HCT116 (cell line): ENCODE measurements around the gene ADCY10. TPM values are rescaled to one million over a fixed set of nuclear protein-coding genes. Genes with fewer than 3 reads are reported as not detected.

ENCODE experiments used
- ATAC-seq: fragments of 200-7000 bp; cut with Tn5 transposase; 2 replicates; pipeline ENCODE4 v1.9.1; 2020; ENCODE audit warnings: mild to moderate bottlenecking, moderate library complexity
- BruUV-seq: library from RNA; stranded (reverse); fragments of 400-500 nt; replicated peaks from 2 replicates; lab custom pipeline; 2021; lab: Mats Ljungman, UMichigan
- CTCF ChIA-PET: fragments of 300-600 bp; sonication (Branson Sonifier 250); formaldehyde crosslinking; loops from one replicate; lab custom pipeline; 2021; ENCODE audit warnings: antibody characterized with exemption; lab: Charles Lee
- POLR2A ChIA-PET: fragments of 300-600, 350-600 bp; sonication (Branson Sonifier 250); formaldehyde crosslinking; loops from one replicate; lab custom pipeline; 2021; ENCODE audit warnings: antibody characterized with exemption; lab: Charles Lee
- RAD21 ChIA-PET, 2 experiments: fragments of 300-600 bp; sonication (Branson Sonifier 250); formaldehyde crosslinking; loops; one replicate each; lab custom pipeline; 2023; ENCODE audit warnings: low total read pairs in 2 of 2; ENCODE audit not compliant: uncharacterized antibody in 2 of 2, unreplicated experiment in 2 of 2, low non-redundant PET in 1 of 2; lab: Charles Lee
- DNase-seq: peaks from one replicate; pipeline ENCODE4 v3.0.0-alpha.2; 2010; ENCODE audit warnings: low read depth, low spot score
- H2AFZ ChIP-seq: fragments of 200-600 bp; shearing (Covaris generic), sonication (generic); 2 replicates; pipeline ENCODE4 v1.6.1; 2017; ENCODE audit warnings: low read depth, mixed run types, mixed read lengths, antibody characterized with exemption, low read length; ENCODE audit not compliant: poor library complexity, severe bottlenecking
- H3K27ac ChIP-seq: 2 replicates; pipeline ENCODE4 v1.5.1; 2012; ENCODE audit warnings: low read depth, low read length
- H3K27me3 ChIP-seq: fragments of 200-600 bp; sonication (generic); 2 replicates; pipeline ENCODE4 v1.6.1; 2016; ENCODE audit warnings: mixed run types, low read length, mixed read lengths; ENCODE audit not compliant: insufficient read depth
- H3K36me3 ChIP-seq, 2 experiments: fragments of 200-500 bp in 1 of 2; fragments of 200-600 bp in 1 of 2; sonication (Bioruptor generic) in 1 of 2; sonication (generic) in 1 of 2; 2 replicates each; pipeline versions ENCODE4 v1.5.1 to v1.6.1; 2014 to 2016; ENCODE audit warnings: low read length in 2 of 2, inconsistent platforms in 1 of 2, mixed read lengths in 1 of 2, mixed run types in 1 of 2; ENCODE audit not compliant: insufficient read depth in 2 of 2, control insufficient read depth in 1 of 2
- H3K4me1 ChIP-seq, 2 experiments: fragments of 200-600 bp in 1 of 2; sonication (generic) in 1 of 2; 2 replicates each; pipeline versions ENCODE4 v1.5.1 to v1.6.1; 2012 to 2017; ENCODE audit warnings: low read length in 2 of 2, inconsistent platforms in 1 of 2, mild to moderate bottlenecking in 1 of 2, mixed read lengths in 1 of 2, mixed run types in 1 of 2, moderate library complexity in 1 of 2; ENCODE audit not compliant: insufficient read depth in 2 of 2, control insufficient read depth in 1 of 2
- H3K4me2 ChIP-seq: fragments of 200-600 bp; sonication (generic); 2 replicates; pipeline ENCODE4 v1.6.1; 2017; ENCODE audit warnings: mixed run types, low read length, mixed read lengths
- H3K4me3 ChIP-seq, 2 experiments: fragments of 200-600 bp in 1 of 2; sonication (generic) in 1 of 2; replicated peaks in 1 of 2; 2 replicates each; pipeline ENCODE4 v1.5.1; 2011 to 2016; ENCODE audit warnings: low read length in 2 of 2, control low read depth in 1 of 2, low read depth in 1 of 2, mild to moderate bottlenecking in 1 of 2, mixed read lengths in 1 of 2, mixed run types in 1 of 2
- H3K79me2 ChIP-seq: fragments of 200-600 bp; sonication (generic); 2 replicates; pipeline ENCODE4 v1.6.1; 2017; ENCODE audit warnings: mild to moderate bottlenecking, mixed run types, low read length, moderate library complexity, mixed read lengths; ENCODE audit not compliant: insufficient read depth
- H3K9ac ChIP-seq: fragments of 200-600 bp; sonication (generic); 2 replicates; pipeline ENCODE4 v1.6.1; 2016; ENCODE audit warnings: low read length, mixed read lengths
- H3K9me2 ChIP-seq: fragments of 200-600 bp; sonication (generic), shearing (Covaris generic); 2 replicates; pipeline ENCODE4 v1.6.1; 2017; ENCODE audit warnings: mixed run types, mild to moderate bottlenecking, moderate library complexity; ENCODE audit not compliant: insufficient read depth
- H3K9me3 ChIP-seq, 2 experiments: fragments of 200-500 bp in 1 of 2; fragments of 200-600 bp in 1 of 2; sonication (Bioruptor generic) in 1 of 2; sonication (generic) in 1 of 2; 2 replicates each; pipeline ENCODE4 v1.6.1; 2014 to 2017; ENCODE audit warnings: low read length in 2 of 2, mixed read lengths in 2 of 2, inconsistent platforms in 1 of 2, low read depth in 1 of 2, mild to moderate bottlenecking in 1 of 2, mixed run types in 1 of 2, moderate library complexity in 1 of 2; ENCODE audit not compliant: control insufficient read depth in 1 of 2, insufficient read depth in 1 of 2
- H4K20me1 ChIP-seq: fragments of 200-600 bp; sonication (generic), shearing (Covaris generic); 2 replicates; pipeline ENCODE4 v1.6.1; 2017; ENCODE audit warnings: mixed run types, mild to moderate bottlenecking, moderate library complexity; ENCODE audit not compliant: insufficient read depth
- CEBPB ChIP-seq: IDR thresholded peaks from 2 replicates; pipeline ENCODE4 v1.6.1; 2012; ENCODE audit warnings: low read depth
- EZH2phosphoT487 ChIP-seq: fragments of 200-600 bp; IDR thresholded peaks from 2 replicates; pipeline ENCODE4 v1.6.1; 2018; ENCODE audit warnings: antibody characterized with exemption, borderline replicate concordance
- JUND ChIP-seq: IDR thresholded peaks from 2 replicates; pipeline ENCODE4 v1.6.1; 2012
- RAD21 ChIP-seq: IDR thresholded peaks from 2 replicates; pipeline ENCODE4 v1.6.1; 2012; ENCODE audit warnings: low read depth, mild to moderate bottlenecking
- SIN3A ChIP-seq: IDR thresholded peaks from 2 replicates; pipeline ENCODE4 v1.6.1; 2012; ENCODE audit warnings: low read depth
- ZNF274 ChIP-seq: fragments of 200-500 bp; sonication (Bioruptor generic); IDR thresholded peaks from 2 replicates; pipeline ENCODE4 v1.6.1; 2014; ENCODE audit warnings: mild to moderate bottlenecking, low read depth, low read length, inconsistent platforms
- intact Hi-C: fragments of 100-400 bp; cut with micrococcal nuclease; formaldehyde crosslinking; loops from 2 replicates; pipeline ENCODE4 v1.10.0; 2022
- total RNA-seq: library from RNA; stranded (reverse); gene quantifications from one replicate; pipeline ENCODE4 v1.2.1, GENCODE V29; 2021; ENCODE audit not compliant: unreplicated experiment
- TF ChIP-seq, protein P1 (sequence below): IDR thresholded peaks from 2 replicates; pipeline ENCODE4 v1.6.1; 2012
- TF ChIP-seq, protein P2 (sequence below): IDR thresholded peaks from 2 replicates; pipeline ENCODE4 v1.6.1; 2012; ENCODE audit warnings: low read depth

The ADCY10 gene
- total RNA-seq, 1 experiment from 2014 or later: 0.30 TPM

DNA sequence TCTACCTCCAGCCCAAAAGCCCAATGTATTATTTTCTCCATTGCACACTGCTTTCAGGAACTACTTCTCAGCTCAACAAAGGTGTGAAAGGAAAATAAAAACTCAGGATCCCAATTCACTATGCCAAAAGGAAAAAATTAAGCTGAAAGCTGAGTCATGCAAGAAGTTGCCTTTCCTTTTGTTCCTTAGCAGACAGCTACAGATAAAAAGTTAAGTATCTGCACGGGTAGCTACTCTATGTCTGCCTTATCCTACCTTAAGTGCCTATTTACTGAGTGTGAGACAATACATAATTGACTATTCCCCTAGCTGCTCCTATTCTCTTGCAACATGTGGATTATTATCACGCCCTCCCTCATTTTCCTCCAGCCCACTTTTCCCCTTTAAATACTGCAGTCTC, 84.1 kb downstream of the ADCY10 start:
- peaks cover 0 to 4% of the 10 kb centered on the region in 2 experiments; a peak in 1 of 4 replicates for H3K4me1 ChIP-seq
- peak overlapping the region; percentile 54 for H2AFZ ChIP-seq
- H3K36me3 ChIP-seq: no peaks in the 10 kb centered on the region
- H3K79me2 ChIP-seq: no peaks in the 10 kb centered on the region
- H3K4me3 ChIP-seq: no peak overlapping the region
- H4K20me1 ChIP-seq: no peaks in the 10 kb centered on the region
- CTCF ChIA-PET: no interaction called here
- POLR2A ChIA-PET: interaction anchor here (0.7 kb wide), 1 partner anchor 114 kb away, joined by 3 read pairs; no protein-coding TSS in a partner anchor
- intact Hi-C loops: no loop called here
- RAD21 ChIA-PET: no interaction called here
- TF ChIP-seq ZNF274: no peak
- TF ChIP-seq SIN3A: no peak
- no peak for TF ChIP-seq EZH2phosphoT487
- TF ChIP-seq, protein P1, sequence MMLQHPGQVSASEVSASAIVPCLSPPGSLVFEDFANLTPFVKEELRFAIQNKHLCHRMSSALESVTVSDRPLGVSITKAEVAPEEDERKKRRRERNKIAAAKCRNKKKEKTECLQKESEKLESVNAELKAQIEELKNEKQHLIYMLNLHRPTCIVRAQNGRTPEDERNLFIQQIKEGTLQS: no peak
- TF ChIP-seq, protein P2, sequence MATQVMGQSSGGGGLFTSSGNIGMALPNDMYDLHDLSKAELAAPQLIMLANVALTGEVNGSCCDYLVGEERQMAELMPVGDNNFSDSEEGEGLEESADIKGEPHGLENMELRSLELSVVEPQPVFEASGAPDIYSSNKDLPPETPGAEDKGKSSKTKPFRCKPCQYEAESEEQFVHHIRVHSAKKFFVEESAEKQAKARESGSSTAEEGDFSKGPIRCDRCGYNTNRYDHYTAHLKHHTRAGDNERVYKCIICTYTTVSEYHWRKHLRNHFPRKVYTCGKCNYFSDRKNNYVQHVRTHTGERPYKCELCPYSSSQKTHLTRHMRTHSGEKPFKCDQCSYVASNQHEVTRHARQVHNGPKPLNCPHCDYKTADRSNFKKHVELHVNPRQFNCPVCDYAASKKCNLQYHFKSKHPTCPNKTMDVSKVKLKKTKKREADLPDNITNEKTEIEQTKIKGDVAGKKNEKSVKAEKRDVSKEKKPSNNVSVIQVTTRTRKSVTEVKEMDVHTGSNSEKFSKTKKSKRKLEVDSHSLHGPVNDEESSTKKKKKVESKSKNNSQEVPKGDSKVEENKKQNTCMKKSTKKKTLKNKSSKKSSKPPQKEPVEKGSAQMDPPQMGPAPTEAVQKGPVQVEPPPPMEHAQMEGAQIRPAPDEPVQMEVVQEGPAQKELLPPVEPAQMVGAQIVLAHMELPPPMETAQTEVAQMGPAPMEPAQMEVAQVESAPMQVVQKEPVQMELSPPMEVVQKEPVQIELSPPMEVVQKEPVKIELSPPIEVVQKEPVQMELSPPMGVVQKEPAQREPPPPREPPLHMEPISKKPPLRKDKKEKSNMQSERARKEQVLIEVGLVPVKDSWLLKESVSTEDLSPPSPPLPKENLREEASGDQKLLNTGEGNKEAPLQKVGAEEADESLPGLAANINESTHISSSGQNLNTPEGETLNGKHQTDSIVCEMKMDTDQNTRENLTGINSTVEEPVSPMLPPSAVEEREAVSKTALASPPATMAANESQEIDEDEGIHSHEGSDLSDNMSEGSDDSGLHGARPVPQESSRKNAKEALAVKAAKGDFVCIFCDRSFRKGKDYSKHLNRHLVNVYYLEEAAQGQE: no peak
- no peak for TF ChIP-seq RAD21
- TF ChIP-seq JUND: no peak
- no peak for TF ChIP-seq CEBPB
- no peak overlapping the region for H3K27ac ChIP-seq
- no peaks in the 10 kb centered on the region for H3K9me3 ChIP-seq
- DNase-seq (no peak), ATAC-seq (no peak)
- no TSS peak for BruUV-seq
- H3K9ac ChIP-seq: no peak overlapping the region
- no peaks in the 10 kb centered on the region for H3K27me3 ChIP-seq
- no peaks in the 10 kb centered on the region for H3K9me2 ChIP-seq
- no peak overlapping the region for H3K4me2 ChIP-seq
